GM18868 (cell line): ENCODE data around the gene NACC2.

Source experiments
- ATAC-seq: cut with Tn5 transposase; IDR thresholded peaks from one replicate; pipeline ENCODE4 v1.9.1; 2021; ENCODE audit warnings: mild to moderate bottlenecking, moderate library complexity; ENCODE audit not compliant: unreplicated experiment

Gene NACC2

DNA sequence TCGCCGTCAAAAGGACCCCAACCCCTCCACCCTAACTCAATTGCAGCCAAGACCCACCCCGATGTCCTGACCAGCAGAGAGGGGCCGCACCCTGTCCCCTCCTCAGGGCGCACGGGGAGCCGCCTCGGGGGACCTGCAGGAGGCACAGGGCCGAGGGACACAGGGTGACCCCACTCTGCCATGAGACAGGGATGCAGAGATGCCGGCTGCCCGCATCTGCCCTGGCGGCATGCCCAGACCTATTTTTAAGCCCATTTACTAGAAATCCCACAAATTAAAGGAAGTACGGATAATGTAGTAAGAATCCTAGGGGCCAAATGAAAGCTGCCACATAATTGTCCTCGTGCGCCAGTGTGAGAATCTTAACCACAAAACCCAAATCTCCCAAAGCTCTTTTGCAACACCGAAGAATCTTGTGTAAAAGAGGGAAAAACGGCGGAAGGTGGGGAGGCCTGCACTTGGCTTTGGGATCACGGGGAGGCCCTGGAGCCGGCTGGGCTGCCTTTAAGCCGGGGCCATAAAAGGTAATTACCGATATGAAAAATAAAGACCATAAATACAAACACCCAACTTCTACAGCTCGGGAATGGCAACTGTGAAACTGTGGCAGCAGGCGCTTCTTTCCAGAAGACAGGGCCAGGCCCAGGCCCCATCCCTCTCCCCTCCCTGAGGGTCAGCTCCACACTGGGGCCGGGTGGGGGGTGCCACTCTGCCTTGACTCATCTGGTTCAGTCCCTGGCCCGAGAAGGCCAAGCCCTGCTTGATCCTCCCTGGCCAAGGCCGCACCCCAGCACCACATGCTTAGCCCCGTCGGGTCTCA lies 35.0 kb downstream of the NACC2 start:
- no peak for ATAC-seq

DNA sequence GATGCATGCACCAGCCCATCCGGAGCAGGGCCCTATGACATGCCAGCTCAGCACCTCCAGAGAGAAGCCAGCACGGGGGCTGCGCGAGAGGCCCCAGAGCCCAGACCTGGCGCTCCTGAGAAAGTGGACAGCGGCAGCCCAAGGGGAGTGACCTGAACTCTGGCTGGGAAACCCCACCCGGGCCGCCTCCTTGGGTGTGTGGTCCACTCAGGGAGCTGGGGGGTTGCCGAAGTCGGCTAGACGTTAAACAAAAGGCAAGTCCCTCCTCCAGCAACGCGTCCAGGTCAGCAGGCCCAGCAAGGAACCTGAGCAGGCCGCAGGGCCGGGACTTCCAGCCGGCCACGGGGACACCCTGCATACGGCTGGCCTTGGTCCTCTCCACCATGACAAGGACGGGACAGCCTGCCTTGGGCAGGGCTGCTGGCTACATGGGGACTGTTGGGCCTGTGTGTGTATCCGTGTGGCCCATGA lies 35.7 kb downstream of the NACC2 start:
- no peak for ATAC-seq

DNA sequence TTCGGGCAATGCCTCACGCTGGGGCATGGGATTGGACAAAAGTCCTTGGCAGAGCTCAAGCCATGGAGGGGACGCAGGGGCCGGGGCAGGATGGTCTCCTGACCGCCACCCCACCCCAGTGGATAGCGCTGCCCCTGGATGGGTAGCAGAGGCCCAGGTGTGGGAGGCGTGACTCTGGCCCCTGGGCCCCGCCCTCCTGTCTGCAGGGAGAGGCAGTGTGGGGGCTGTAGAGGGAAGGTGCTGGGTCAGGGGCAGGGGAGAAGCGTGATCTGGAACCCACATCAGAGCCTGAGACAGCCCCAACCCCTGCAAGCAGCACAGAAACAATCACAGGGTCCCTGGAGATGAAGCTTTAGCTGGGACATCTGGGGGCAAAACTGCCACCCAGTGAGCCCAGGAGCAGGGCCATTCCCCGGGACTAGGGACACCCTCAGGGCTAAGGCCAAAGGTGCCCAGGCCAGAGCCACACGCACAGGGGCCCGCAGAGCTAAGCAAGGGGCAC lies 36.2 kb downstream of the NACC2 start:
- ATAC-seq: no peak

DNA sequence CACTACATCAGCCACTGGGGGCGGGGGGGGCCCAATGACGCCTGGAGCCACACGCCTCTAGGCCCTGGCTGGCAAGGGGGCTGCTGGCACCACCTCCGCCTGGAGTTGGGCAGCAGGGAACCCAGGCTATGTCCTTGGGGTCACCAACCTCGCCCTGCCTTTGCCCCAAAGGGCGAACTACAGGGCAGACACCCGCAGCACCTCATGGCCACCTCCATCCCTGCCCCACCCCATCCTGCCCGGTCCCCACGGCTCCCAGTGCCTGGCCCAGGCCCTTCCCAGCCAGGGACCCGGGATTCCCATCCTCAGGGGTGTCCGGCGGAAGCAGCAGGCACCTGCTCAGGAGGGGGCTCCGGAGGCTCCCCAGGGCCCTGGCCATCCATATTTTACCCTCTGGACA lies 37.0 kb downstream of the NACC2 start:
- ATAC-seq: no peak

DNA sequence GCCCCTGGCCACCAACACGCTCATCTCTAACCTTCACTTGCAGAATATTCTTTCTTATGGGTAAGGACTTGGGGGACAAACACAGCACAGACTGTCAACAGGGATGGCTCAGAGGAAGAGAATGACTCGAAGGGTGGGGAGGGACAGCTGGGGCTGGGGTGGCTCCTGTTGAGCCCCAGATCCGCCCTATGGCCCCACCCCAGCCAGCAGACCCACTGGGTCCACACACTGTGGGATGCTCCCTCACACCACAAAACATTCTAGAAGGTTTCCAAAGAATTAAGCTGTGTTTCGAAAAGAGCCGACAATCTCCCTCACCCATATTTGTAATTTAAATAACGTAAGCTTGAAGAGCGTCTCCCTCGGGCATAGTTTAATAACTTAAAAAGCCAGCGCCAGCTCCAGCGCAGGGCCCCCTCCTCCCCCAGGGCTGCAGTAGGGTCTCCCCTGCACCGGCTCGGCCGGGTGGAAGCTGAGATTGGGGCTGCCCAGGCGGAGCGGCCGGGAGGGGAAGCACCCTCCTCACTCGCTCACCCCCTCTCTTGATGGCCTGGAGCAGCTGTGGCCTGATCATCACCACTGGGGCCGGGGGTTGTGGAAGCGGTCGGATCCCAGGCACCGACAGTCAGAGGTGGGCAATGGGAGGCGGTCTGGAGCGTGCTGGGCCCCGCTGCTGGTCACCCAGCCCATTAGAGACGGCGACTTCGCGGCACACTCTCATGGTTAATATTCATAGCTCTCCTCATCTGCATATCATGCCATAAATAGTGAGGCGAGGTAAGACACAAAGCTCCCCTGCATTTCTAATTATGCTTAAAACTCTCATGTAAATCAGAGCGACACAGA lies 37.6 kb downstream of the NACC2 start:
- ATAC-seq: no peak

DNA sequence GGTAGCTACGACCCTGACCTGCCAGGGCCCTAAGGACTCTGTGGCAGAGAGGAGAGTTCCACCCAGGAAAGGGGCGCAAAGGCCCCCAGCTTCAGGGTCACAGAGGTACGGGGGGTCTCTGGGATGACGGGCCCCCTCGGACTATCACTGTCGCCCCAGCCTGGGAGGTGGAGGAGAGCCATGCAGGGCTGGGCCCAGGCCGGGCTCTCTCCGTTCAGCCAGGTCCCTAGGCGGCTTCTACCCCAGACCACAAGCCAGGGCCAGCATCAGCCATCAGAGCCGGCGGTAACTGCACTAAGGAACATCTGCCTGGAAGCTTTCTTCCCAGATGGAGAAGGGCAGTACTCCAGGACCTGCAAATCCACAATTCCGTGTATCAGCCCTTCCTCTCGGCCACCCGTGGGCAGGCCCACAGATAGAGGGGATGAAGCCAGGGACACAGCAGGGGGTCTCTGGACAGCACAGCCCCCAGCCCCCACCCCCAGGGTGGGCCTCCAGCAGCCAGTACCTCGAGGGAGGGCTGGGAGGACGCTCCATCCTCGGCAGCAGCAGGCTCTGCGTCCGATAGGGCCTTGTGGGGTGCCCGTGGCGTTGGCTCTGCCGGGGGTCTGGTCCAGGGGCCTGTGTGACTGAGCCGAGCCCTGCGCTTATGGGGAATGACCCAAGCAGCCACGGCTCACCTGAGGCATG lies 38.4 kb downstream of the NACC2 start:
- ATAC-seq: no peak

DNA sequence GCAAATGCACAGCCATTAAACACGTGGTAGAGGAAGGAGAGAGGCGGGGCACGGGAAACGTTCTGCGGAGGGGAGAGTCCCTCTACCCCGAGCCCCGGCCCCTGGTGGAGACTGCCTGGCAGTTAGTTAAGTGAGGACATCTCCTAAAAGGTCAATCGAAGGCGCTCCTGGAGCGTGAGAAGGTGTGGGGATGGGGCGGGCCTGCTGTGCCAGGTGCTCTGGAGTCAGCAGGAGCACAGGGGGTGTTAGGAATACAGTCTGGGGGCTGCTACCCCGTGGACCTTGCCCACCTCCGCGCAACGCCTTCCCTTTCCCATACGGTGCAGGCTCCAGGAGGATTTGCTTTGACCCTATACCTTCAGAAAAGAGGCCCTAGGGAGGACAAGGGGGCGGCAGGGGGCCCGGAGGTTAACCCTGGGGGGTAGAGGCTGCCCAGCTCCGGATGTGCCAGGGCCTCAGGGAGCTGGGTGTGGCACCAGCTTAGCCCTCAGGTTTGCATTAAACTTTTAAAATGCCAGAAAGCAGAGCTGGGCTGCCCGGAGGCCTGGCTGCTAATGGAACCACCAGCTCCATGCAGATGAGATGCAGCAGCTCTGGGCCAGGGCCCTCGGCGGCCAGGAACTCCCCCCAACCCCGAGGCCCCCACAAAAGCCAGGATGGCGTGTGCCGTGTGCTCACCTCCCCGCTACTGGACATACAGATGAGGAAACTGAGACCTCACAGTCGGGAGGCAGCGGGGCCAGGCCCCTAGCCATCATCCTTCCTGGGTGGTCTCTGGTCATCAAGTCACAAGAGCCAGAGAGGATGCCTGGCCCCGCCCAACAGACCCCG lies 39.2 kb downstream of the NACC2 start:
- no peak for ATAC-seq

DNA sequence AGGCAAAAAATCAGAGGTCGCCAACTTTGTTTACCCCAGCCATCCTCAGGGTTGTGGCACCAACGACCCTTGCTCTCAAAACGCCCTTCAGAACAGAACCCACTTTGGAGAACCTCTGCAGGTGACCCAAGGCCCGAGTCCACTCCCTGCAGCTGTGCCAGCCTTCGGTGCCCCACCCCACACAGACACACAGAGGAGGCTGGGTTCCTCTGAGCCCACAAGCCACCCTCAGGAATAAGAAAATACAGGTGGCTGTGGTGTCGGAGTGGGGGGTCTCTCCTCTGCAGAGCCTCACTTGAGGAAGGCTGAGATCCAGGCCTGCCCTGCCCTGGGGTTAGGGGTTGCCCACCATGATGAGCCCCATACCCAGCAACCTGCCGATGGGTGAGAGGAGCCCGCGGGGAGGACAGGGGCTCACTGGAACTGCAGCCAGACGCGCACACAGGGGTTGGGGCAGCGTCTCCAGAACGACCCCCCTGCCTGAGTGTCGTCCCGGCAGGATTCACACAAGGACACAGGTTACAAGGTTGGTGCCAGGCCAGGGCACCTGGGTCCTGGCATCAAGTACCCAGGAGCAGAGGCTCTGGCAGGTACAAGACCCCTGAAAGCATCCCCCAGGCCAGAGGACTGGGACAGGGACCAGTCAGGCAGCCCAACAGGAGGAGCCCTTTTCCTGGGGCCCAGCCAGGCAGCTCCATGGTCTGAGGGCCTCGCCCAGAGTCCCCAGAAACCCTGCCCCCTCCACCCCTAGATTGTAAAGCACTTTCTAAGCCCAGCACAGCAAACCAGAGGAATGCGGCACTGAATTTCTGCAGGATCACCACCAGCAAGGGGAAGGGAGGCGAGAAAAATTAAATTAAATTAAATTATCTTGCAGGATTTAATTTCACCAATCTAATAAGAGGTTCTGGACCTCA lies 40.0 kb downstream of the NACC2 start:
- ATAC-seq: no peak

DNA sequence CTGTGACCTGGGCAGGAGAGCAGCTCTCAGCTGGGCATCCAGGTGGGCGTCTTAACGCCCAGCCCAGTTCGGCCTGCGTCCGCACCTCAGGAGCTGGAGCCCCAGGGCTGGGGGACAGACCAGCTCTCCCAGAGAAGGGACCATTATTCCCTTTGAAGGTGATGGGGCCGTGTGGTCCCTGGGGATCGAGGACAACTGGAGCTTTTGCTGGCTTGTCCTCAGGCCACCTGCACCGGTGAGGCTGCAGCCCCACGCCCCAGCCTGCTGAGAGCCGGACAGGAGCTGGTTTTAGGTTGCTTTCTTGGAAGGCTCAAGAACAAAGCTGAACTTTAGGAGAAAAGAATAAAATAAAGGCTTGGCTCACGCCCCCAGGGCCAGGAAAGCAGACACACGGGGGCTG lies 40.9 kb downstream of the NACC2 start:
- ATAC-seq: no peak

DNA sequence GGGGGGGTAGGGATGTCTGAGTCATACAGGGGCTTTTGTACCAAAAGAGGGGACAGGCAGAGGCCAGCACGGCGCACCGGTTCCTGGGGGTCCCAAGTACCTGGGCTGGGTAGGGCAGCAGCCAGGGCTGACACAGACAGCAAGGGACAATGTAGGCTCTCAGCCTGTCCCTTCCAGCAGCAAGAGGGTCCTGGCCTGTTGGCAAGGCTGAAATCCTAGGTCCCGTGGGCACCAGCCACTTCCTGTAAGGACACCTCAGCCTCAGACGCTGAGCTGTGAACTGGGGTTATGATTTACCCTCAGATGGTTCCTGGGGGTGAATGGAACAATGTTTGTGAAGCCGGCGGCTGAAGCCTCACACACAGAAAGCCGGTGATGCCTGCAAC lies 41.3 kb downstream of the NACC2 start:
- no peak for ATAC-seq

DNA sequence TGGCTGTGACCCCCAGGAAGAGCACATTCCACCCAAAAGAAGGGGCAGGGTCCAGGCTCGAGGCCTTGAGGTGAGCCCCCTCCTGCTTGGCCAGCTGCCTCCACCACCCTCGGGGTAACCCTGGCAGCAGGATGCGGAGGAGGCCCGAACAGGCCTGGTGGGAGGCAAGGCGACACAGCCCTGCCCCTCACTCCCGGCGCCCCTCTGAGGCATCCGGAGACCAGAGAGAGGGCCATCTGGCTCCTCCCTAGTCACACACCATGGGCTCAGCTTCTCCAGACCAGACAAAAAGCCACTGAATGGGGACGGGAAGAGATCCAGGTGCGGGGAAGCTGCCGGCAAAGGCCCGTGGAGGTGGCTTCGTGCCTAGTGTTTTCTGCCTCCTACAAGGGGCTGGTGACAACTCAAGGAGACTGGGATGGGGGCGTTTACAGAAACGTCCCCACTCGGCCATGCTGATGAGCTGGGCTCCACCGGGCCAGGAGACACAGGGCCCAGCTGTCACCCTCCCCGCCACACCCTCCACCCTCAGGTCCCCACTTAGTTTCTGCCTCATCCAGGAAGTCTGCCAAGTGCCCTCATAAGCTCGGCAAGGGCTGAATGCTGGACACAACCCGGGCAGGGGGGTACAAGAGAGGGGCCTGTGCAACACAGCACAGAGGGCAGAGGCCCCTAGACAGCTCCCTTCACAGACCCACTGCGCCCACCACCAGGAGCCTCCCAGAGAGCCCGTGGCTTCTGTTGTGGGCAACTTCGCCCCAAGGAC lies 41.9 kb downstream of the NACC2 start:
- no peak for ATAC-seq

DNA sequence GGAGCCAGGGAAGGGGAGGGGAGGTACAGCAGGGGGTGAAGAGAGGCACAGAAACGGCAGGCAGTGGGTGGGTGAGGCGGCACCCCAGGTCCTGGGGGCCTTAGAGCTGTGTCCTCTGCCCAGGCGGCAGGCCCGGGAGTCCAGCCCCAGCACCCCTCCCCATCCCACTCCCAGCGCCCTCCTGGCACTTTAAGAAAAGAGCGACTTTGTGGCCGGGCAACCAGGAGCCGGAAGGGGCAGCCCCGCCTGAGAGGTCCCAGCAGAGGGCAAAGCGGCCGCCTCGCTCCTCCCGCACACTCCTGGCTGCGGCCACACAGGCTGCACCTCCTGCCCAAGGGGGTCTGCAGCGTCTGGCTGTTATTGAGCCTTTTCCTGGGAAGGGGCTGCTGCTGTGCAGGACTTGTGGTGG lies 42.6 kb downstream of the NACC2 start:
- no peak for ATAC-seq

DNA sequence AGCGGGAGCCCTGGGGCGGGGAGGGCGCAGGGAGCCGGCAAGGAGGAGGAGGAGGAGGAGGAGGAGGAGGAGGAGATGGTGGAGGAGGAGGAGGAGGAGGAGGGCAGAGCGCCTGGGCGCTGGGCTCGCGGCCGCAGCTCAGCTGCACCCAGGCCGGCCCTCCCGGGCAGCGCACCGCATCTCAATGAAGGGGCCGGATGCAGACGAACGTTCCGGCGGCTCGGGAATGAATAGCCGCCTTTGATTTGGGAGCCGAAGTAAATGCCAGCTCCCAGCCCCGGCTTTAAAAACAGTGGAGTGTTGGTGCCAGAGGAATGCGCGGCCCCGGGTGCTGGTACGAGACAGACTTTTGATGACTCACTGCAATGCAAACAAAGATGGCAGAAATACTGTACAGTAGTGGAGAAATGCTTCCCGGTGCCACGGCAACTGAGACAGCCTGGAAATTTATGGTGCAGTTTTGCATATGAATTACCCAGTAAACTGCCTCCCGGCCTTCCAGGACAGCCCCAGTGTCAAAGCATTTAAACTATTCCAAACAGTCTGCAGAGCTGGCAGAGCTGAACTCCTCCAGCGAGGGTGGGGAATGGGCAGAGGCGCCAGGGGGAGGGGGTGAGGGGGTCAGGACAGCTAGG lies 43.1 kb downstream of the NACC2 start:
- no peak for ATAC-seq

DNA sequence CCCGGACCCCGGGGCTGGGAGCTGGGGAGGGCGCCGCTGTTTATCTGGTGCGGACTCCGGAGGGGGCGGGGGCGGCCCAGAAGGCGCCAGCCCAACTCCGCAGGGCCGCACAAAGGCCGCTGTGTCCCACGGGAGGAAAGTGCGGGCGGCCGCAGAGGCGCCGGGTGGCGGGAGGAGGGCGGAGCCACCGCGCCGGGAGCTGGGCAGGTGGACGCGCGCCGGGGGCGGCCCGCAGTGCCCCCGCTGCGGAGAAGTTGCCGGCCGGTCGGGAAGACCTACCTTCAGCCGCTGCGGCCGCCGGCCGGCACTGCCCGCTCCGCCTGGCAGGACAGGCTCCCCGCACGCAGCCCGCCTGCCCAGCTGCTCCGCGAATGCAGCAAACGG lies 43.6 kb downstream of the NACC2 start:
- no peak for ATAC-seq

DNA sequence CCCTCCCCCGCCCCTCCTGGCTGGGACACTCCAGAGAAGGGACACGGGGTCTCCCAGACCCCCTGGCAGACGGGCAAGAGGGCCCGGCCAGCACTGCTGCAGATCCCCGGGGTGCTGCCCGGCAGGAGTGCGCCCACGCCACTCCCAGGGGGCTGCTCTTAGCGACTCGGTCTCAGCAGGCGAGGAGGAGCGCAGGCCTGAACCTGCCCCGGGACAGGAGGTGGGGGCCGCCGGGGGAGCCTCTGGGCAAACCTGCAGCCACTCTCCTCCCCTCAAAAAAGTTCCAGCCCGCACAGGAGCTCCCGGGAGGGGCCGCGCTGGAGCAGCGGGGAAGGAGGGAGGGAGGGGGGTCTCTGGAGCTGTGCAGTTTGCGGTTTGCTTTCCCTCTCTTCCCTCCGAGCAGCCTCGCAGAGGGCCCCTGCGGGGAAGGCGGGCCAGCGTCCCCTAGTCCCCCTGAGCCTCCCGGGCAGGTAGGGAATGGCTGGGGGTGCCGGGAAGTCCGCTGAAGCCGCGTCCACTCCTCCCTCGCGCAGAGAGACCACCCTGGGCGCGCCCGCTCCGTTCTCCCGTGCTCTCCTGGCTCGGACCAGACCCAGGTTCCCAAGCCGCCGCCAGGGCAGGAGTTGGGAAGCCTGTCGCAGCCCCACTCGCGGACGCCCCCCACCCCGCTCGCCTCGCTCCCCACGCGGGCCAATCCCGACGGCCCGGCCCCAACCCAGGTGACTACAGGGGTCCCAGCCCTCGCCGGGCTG lies 44.2 kb downstream of the NACC2 start:
- ATAC-seq: no peak

DNA sequence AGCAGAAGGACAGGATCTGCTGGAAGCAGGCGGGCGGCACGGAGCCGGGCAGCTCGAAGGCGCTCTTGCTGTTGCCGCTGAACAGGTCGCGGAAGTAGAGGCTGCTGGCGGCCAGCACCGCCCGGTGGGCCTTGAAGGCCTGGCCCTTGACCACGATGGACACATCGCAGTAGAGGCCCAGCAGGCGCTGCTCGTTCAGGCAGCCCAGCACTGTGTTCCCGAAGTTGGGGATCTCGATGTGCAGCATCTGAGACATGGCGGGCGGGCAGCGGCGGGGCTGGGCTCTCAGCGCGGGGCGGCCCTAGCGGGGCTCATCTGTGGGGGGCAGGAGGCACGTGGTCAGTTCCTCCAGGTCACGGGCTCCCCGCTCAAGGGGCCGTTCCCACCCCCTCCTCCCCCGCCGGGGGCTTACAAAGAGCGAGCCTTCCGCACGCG lies 44.8 kb downstream of the NACC2 start:
- ATAC-seq: no peak

DNA sequence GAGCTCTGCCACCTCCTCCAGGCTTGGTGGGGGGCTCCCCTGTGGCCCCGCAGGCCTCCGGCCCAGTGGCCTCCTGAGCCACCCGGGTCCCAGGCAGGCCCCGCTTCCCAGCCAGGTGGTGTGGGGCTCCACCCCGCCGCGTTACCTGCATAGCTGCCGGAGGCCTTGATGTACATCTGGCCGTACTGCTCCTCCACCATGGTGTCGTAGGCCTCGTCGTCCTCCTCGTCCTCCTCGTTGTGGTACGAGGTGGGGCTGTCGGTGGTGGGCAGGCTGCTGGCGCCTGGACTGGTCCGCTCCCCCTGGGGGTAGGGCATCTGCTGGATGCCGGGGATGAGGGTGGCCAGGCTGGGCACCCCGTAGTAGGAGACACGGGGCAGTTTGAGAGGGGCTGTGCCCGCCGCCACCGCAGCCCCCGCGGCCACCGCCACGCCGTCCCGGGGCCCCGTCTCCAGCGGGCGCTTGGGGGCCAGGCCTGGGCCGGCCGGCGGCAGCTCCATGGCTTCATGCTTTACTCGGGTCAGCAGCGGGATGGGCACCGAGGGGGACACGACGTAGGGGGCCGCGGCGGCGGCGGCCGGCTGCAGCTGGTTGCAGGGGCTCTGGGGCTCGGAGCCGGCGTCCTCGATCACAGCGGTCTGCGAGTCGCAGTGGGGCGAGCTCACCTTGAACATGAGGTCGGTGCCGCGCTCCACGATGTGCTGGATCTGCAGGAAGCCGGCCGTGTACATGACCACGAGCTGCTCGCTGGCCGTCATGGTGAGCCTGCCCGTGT lies 45.4 kb downstream of the NACC2 start:
- ATAC-seq: no peak
